NCI-H345 treated with DMSO at 0.1 percent for 48 hours (cell line): Measurements from ENCODE around the gene OXSR1.
"Not testable (repeated sequence)": the region's sequence is repeated elsewhere in the genome, so short reads cannot be mapped to it uniquely, and the experiment has no call there.

Source experiments
- DNase-seq: peaks from one replicate; lab custom pipeline; 2025; ENCODE audit not compliant: unreplicated experiment; lab: John Stamatoyannopoulos, UW

The OXSR1 gene

DNA sequence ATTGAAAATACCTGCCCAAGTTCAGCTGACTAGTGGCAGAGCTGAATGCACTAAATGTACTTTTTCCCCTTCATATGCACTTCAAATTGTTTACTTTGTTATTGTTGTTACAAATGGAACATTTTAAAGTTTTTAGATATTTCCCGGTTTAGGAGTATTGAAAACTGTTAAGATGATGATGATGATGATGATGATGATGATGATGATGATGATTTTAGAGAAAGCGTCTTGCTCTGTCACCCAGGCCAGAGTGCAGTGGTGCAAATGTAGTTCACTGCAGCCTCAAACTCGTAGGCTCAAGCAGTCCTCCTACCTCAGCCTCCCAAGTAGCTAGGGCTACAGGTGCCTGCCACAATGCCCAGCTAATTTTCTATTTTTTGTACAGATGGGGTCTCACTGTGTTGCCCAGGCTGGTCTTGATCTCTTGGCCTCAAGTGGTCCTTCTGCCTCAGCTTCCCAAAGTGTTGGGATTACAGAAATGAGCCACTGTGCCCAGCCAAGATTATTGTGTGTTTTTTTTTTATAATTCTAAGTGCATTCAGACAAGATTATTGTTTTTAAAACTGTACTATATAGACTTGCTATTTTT, 54.4 kb downstream of the OXSR1 start:
- no peak for DNase-seq

DNA sequence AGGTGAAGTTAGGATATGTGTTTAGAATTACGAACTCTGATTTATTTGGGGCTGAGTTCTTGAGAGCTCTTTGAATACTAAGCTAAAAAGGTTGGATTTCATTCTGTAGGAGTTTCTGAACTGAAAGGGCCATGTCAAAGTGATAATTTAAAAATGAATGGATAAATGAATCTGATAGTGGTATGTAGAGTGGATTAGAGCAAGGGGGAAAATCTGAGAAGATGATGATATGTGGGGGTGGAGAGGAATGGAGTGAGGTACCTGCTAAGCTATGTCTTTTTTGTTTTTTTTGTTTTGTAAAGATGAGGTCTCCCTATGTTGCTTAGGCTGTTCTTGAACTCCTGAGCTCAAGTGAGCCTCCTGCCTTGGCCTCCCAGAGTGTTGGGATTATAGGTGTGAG, 55.7 kb downstream of the OXSR1 start:
- DNase-seq: no peak

DNA sequence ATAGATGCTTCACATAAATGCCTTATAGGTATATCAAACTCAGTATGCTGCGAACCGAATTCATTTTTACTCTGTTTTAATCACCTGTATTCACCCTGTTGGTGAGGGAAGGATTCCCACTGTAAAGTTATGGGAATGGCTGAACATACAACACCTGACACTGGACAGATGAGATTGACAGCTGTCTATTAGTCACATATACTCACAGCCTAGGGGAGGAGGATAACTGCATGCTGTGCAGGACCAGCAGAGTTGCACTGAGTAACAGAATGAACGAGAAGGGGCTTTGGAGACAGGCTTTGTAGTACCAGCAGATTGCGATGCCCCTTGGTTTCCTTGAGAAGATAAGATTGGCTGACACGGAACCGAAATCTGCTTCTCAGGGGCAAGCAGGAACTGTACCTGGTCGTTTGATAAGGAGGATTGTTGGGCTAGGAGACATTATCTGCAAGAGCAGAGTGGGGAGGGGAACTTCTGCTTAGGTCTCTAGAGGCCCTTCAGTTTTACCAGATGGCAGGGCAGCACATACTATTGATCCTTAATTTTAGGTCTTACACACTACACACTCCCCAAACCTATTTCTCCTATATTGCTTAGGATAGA, 56.8 kb downstream of the OXSR1 start:
- no peak for DNase-seq

DNA sequence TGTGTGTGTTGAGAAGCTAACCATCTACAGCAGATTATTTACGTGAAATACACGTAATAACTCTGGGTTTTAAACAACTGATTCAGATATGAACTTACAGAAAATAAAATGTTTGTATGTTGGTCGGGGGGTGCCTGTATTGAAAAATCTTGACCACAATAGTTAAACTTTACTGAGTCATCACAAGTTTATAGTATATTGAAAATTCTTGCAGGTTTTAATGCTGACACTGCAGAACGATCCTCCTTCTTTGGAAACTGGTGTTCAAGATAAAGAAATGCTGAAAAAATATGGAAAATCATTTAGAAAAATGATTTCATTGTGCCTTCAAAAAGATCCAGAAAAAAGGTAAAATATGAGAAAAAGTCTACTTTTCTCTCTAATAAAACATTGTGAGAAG, 59.0 kb downstream of the OXSR1 start:
- no peak for DNase-seq

DNA sequence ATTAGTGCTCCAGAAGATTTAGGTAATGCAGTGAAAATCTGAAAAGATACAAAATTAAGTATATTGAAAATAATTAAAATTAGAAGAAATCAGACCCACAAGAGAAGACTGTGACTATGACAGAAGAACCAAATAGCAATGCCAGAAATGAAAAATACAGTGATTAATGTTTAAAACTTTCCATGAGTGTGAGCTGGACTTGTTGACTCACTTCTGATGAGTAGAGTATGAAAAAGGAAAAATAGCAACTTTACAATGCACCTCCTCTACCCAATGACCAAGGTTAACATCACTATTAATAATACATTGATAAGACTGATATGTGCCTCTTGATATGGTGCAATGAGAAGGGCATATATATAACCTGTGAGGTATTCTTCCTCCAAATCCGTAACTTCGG, 60.9 kb downstream of the OXSR1 start:
- DNase-seq: no peak

DNA sequence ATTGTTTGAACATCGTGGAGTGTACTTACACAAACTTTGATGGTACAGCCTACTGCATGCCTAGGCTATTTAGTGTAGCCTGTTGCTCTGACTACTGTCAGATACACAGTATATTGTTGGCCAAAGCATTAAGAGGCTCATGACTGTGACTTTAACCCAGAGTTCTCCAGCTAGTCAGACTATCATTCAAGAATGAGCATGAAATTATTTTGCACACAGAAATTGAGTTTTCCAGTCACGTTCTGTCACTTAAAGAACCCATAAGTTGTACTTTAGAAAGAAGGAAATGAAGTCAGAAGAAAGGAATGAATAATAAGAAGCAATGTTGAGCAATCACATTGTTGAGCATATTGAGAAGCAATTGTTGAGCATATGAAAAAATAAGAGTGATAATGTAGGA, 62.7 kb downstream of the OXSR1 start:
- no peak for DNase-seq

DNA sequence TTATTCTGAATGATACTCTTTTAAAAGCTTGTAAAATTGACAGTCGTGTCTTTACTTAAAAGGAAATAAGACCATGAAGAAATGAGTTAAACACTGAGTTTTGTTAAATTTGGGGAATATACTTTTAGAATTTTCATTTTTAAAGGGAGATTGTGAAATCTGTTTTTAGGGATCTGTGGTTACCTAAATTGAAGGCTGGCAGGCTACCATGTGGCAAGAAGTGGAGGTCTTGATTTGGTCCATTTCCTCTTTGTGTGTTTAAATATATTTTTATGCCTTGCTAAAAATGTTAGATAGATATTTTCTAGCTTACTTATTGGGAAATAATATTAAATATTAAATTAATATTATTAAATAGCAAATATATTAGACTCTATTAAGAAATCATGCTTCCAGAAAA, 63.7 kb downstream of the OXSR1 start:
- no peak for DNase-seq

DNA sequence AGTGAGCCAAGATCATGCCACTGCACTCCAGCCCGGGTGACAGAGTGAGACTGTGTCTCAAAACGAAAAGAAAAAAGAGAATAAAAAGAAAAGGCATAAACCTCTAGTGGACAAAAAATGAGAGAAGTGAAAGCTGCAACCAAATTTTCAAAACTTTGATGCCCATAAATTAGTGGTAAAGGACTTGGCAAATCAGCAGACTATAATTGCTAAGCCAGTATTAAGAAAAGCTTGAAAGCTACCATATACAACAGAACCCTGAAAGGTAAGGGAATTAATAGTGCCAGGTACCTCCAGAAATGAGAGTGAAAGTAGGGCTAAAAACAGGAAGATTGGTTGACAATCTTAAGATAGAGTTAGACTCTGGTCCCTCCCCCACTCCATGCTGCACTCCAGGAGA, 67.4 kb downstream of the OXSR1 start:
- DNase-seq: no peak

DNA sequence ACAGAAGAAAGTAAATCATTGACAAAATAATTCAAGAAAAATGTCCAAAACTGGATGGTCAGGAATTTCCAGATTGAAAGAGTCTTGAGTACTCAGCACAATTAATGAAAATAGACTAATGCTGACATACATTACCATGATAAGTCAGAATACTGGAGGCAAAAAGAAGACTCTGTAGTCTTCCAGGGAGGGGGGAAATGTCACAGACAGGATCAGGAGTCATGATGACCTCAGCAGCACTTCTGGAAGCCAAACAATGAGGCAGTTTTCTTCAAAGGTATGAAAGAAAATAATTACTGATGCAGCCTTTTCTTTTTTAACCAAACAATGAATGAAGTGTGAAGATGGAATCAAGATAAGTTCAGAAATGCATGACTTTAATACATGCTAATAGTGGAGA, 70.1 kb downstream of the OXSR1 start:
- DNase-seq: no peak

DNA sequence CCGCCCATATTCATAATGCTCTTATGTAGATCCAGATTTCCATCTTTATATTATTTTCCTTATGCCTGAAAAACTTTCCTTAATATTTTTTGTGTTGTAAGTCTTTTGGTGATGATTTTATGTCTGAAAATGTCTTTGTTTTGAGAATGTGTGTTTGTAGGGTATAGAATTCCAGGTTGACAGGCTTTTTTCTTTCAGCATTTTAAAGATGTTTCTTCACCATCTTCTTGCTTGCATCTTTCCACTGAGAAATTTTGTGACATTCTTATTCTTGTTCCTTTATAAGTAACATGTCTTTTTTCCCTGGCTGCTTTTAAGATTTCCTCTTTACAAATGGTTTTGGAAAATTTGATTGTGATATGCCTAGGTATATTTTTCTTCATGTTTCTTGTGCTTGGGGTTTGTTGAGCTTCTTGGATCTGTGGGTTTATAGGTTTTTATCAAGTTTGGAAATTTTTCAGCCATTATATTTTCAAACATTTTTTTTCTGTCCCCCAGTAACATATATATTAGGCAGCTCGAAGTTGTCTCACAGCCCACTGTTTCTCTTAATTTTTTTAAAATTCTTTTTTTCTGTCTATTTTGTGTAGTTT, 73.2 kb downstream of the OXSR1 start:
- no peak for DNase-seq

DNA sequence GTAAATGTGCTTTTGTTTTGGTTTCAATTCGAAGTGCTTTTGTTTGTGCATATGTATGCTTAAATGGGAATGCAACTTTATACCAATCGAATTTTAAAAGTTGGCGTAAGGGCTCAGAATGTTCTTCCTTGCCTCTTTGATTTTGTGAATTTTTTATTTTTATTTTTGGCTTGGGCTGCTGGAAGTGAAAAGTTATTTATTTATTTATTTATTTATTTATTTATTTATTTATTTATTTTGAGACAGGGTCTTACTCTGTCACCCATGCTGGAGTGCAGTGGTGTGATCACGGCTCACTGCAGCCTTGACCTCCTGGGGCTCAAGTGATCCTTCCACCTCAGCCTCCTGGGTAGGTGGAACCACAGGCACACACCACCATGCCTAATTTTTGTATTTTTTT, 77.5 kb downstream of the OXSR1 start:
- not testable (repeated sequence) for DNase-seq

DNA sequence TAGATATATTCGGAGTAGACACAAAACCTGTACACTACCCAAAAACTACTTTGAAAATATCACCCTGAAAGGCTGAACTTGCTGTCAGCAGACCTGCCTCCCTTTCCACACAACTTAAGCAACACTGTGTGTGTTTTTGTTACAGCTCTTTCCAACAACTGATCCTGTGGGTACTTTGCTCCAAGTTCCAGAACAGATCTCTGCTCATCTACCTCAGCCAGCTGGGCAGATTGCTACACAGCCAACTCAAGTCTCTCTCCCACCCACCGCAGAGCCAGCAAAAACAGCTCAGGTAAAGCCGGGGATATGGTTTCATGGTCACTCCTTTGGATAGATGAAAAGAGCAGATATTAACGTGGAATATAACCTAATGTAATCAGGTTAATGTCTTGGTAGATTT, 80.6 kb downstream of the OXSR1 start:
- DNase-seq: no peak

DNA sequence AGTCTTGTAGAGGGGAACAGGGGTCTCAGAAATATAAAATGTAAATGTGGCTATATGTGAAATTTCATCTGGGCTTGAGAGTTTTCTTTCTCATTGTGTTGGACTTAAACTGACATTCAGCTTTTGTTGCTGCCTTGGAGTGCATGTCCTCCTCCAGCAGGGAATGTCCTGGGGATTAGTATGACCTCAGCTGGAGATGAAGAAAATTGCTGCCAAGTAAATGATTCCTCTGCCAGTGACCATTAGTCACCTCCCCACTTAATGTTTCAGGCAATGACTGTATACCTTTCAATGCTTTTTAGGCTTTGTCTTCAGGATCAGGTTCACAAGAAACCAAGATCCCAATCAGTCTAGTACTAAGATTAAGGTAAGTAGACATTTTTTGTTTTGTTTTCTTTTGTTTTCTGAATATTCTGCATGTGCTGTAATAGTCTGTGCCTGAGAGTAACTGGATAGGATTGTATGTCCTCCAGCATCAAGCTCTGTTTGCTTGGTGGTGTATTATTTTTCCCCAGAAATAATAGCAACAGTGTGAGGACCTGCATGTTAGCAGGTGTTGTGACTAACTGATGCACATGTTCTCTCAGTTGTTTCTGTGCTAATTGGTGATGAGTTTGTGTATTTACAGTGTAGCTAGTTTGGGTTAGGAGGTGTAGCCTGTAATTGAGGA, 82.2 kb downstream of the OXSR1 start:
- no peak for DNase-seq

DNA sequence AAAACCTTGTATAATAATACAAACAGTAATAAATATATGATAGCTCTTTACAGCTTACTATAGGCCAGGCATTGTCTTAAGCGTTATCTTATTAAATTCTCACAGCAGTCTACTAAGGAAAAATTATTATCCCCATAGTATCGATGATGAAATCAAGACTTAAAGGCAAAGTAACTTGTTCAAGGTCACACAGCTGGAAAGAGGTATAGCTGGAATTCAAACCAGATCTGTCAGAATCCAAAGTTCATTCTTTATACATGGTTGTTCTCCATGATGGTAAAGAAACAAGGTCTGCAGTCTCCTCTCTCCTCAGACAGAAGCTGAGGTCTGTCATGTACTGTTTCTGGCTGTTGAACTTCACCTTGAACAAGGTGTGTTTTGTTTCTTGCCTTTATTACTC, 84.9 kb downstream of the OXSR1 start:
- no peak for DNase-seq

DNA sequence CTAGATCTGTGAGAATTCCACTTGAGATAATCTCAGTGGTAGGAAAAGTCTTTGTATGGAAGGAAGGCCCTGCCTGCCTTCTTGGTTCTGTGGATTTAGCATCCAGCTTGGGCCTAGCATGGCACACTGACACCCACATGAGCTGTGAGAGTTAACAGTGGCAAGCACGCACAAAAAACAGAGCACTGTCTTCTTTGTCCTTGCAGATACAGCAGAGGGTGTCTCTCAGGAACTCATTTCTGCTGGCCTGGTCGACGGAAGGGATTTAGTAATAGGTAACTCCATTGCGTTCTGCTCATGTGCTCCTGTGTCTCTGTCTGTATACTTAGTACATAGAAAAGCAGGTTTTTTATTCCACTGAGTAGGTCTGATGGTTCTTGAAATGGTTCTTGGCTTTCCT, 85.9 kb downstream of the OXSR1 start:
- no peak for DNase-seq

DNA sequence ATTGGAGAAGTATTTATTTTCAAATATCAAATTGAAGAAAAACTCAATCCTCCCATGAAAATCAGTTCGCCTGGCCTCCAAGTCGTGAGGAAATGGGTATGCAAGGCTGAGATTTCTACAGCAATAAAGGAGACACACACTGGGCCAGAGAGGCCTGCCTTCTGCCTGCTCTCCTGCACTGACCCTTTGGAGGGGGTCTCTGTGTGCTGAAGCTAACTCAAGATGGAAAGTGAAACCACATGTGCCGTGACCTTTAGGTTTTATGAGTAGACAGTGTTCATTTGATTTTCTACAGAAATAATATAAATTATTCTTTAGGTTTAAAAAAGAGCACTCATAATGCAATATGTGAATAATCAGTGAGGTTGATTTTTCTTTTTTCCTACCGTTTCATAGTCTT, 88.4 kb downstream of the OXSR1 start:
- no peak for DNase-seq

DNA sequence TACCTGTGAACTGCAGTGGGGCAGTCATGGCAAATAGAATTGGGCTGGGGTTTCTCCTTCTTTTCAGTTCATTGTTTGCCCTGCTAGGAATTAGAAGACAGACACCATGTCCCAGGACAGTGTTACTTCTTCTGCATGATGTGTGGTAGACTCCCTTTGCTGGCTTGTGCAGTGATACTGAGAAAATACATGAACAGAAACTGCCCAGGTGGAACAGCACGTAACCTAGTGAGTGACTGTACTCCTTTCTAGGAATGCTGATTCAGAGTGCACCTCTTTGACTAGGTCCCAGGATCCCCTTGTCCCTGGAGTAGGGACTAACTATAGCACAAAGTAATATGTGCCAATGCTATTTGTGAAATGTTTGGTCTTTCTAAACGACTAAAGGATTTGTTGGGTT, 89.5 kb downstream of the OXSR1 start:
- DNase-seq: no peak

DNA sequence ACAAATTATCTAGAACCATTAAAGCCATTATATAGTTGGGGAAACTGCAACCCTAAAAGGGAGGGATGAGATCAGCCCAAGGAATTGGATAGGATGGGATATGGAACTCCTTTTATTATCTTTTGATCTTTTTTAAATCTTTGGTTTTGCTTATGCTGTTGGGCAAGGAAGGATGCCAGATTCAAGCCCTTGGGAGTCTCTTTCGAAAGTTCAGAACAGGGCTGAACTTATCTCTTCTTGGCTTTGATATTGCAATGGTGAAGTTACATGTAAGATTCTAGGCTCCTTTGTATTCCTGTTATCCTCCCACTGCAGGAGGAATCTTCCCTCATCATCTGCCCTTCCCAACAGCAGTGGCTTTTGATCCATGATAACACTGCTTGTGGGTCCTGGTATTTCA, 90.3 kb downstream of the OXSR1 start:
- no peak for DNase-seq

DNA sequence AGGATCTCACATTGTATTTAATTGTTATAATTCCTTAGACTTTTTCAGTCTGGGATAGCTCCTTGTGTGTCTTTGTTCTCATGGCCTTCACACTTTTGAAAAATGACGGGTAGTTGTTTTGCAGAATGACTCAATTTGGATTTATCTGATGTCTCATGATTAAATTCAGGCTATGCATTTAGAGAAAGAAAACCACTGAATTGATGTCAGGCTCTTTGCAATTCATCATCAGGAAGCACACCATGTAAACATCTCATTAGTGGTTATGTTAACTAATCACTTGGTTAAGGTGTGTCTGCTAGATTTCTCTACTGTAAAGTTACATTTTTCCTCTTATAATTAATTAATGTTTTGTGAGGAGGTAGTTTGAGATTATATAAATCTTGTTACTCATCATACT, 92.2 kb downstream of the OXSR1 start:
- DNase-seq: no peak

DNA sequence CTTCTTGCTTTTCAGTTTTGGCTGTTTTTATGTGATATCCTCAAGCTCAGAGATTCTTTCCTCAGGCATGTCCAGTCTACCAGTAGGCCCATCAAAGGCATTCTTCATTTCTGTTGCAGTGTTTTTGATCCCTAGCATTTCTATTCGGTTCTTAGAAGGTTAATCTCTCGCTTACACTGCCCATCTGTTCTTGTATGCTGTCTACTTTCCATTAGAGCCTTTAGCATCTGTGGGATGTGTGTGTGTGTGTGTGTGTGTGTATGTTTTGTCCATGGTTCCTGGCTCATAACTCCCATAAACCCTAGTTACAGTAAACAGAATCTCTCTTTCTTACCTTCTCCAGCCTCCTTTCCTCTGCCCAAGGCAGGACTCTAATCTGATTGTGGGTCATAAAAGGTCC, 95.1 kb downstream of the OXSR1 start:
- DNase-seq: no peak

DNA sequence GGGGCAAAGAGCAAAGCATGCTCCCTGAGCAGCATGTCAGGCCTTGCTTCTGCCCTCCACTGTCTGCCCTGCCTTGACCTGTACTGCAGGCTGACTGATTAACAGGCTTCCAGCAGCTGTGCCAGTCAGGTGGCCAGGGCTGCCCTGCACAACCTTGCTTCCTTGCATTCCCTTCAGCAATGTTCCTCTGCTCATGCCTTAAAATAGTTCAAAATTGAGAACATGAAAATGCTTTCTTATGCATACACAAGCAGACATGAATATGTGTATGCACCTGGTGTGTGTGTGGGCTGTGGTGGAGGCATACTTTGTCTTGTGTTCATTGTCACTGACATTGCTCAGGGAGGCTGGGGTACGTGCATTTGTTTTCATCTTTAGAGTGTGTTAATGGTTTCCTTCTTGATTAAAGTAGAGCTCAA, 99.0 kb downstream of the OXSR1 start:
- no peak for DNase-seq

DNA sequence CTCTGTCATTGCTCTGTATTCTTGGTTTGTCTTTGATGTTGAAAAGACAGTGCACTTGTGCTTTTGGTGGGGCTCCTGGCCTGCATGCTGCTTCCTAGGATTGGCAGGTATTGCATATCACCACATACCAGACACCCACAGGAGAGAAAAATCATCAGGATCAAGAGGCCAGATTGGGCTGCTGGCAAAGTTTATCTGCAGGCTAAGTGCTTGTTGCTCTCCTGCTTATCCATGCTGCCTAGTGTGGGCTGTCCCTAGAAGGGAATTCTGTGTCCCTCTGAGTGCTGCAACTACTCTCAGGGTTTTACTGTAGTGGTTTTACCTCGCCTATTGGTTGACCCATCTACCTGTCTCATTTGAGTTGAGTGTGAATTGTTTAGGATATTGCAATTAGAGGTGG, 99.4 kb downstream of the OXSR1 start:
- DNase-seq: no peak
